Activated CD8-positive, alpha-beta memory T cell treated with anti-CD3 and anti-CD28 coated beads for 4 hours (primary cell): ENCODE data around the gene RNF151.
A peak's percentile ranks its signal among the peaks of the same experiment; 100 is the strongest.
"Not testable (repeated sequence)": the region's sequence is repeated elsewhere in the genome, so short reads cannot be mapped to it uniquely, and the experiment has no call there.

Experiments used
- DNase-seq, 2 donors: peaks; one replicate each; pipeline ENCODE4 v3.0.0-alpha.2; 2020; ENCODE audit warnings: low read depth in 2 of 2

The RNF151 gene, protein sequence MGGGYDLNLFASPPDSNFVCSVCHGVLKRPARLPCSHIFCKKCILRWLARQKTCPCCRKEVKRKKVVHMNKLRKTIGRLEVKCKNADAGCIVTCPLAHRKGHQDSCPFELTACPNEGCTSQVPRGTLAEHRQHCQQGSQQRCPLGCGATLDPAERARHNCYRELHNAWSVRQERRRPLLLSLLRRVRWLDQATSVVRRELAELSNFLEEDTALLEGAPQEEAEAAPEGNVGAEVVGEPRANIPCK

DNA sequence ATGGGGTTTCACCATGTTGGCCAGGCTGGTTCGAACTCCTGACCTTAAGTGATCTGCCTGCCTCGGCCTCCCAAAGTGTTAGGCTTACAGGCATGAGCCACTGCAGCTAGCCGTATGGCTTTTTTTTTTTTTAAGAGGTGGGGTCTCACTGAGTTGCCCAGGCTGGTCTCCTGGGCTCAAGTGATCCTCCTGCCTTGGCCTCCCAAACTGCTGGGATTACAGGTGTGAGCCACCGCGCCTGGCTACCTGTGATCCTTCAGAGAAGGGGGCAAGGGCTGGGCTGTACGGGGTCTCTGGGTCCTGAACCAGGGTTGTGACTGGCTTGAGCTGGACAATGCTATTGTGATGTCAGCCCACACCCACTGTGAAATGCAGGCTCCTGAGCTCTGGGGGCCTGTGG lies at the start of gene RNF151:
Gene RNF151 (plus strand): TSS at position 397 of the 400 bp plus-strand sequence. CDS start 26 bp downstream, outside the sequence.
- DNase-seq: no peak

DNA sequence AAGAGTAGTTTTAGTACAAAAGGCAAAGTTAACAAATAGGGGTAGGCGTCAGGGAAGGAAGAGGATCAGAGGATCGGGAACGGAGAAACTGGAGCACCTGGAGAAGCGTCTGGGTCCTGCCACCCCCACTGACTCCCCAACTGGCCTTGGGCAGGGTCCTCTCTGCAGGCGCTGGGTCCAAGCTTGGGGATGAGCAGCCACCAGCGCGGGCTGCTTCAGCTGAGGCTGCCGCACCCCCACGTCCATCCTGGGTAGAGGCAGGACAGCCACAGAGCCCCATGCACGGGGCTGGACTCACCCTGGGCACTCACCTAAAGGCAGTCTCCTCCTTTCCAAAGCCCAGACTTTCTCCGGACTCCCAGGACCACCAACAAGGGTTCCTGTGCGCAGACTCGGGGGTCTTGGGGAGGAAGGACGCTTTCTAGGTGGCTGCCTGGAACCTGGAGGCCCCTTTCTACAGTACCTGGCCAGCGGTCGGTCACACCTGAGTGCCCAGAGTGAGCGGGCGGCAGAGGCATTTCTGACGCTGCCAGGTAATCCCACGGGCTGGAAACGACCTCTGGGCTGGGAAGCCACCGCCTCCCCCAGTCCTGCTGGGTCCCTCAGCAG lies 49.5 kb upstream of the RNF151 start:
- no peak for DNase-seq

DNA sequence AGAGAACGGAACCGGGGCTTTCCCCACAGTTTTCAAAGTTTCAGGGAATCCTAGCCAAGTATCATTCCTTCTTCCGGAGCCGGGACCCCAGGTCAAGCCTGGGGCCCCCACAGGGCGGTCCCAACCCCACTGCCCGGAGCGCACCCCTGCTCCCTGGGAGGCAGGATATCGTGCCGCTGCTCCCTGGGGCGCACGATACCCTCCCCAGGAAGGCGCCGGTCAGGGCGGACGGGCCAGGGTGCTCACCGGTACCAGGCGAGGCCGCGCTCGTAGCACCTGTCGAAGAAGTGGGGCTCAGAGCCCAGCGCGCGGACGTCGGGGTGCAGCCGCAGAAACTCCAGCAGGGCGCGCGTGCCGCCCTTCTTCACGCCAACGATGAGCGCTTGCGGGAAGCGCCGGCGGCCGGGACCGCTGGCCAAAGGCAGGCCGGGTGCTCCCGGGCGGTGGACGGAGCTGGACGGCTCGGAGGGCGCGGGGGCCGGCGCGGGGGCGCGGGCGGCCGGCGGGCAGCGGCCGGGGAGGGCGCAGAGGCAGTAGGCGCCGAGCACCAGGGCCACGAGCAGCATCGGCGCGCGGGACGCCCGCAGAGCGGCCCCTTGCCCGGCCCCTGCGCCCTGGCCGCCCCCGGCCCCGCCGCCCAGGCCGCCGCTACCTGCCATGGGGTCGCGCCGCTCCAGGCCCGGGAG lies 48.8 kb upstream of the RNF151 start:
- no peak for DNase-seq

DNA sequence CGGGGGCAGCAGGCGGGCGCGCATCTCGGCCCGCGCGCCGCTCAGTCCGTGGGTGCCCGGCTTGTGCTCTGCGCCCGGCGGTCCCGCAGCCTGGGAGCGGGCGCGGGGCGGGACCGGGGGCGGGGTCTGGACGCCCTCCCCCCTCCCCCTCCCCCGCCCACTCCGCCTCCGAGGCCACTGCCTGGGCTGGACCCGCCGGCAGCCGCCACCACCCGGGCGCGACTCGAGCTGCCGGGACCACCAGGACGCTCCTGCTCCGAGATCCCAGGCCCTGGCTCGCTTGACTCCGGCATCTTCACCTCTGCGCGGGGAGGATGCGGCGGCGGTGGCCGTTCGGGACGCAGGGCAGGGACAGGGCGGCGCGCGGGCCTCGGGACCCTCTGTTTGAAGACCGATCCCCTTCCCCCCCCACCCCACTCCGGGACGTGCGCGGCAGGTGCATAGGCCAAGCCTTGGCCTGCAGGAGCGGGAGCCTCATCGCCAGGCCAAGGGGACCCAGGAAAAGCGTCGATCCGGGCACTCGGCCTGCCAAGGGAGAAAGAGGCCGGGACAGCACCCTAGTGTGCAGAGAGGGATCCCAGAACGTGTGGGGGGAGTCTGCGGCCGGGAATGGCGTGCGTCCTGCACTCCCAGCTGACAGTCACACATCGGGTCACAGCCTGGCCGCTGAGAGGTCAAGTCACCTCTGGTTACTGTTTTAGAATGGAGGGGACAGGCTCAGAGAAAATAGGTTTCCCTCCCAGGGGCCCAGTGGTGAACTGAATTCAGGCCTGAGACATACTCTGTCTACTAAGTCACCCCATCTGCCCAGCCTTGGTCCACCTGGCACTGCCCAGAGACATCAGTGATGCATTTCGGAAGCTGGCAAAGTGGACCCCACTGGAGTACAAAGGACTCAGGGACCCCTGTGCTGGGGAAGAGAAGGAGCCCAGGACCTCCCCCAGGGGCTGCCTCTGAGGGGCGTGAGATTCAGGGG lies 48.0 kb upstream of the RNF151 start, which contains the start of gene HS3ST6:
Gene HS3ST6 (minus strand): TSS at position 65 of the 976 bp plus-strand sequence. CDS start 92 bp downstream, outside the sequence.
- DNase-seq: no peak

DNA sequence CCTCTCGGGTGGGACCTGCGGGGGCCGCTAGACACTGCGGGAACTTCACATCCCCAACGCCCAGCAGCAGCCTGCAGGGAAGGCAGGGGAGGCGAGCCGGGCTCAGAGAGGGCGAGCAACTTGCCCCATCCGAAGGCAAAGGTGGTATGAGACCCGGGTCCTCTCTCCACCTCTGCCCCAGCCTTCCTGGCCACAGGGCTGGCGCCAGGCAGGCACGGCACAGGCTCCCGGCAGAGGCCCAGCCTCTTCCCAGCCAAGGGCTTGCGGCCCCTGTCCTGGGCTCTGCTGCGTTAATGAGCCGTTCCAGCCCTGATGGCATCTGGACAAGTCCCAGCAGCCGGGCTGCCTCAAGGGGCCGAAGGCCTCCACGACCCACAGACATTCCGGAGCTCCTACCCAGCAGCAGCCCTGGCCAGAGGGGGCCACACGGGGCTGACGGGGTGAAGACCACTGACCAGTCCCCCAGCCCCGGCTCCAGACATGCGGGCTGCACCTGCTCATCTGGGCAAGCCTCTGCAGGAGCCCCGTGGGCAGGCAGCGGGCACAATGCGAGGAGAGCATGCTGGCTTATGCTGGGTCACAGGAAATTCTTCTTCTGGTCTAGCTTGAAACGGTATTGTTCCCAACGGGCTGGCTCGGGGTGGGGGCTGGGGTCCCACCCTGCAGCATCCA lies 47.2 kb upstream of the RNF151 start:
- no peak for DNase-seq

DNA sequence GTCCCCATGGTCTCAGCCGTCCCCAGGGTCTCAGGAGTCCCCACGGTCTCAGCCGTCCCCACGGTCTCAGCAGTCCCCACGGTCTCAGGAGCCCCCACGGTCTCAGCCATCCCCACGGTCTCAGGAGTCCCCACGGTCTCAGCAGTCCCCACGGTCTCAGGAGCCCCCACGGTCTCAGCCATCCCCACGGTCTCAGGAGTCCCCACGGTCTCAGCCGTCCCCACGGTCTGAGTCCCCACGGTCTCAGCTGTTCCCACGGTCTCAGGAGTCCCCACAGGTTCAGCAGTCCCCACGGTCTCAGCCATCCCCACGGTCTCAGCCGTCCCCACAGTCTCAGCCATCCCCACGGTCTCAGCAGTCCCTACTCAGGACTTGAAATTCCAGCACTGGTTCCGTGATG lies 46.5 kb upstream of the RNF151 start:
- not testable (repeated sequence) for DNase-seq

DNA sequence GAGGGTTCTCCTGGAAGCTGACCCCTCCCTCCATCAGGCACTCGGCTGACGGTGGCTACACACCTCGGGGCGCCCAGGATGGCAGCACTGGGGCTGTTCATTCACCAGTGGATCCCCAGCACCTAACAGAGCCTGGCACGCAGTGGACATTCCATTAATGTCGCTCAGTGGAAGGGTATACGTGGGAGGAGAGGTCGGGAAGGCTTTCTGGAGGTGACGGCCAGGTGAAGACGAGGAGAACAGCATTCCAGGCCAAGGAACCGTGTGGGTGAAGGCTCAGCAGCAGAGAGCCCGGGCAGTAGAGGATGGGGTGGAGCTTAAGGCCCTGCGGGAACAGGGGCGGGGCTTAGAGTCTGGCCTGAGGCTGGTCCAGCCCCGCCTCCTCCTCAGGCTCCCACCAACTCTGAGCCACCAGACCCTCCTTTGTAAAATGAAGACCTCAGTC lies 45.9 kb upstream of the RNF151 start:
- DNase-seq: no peak

DNA sequence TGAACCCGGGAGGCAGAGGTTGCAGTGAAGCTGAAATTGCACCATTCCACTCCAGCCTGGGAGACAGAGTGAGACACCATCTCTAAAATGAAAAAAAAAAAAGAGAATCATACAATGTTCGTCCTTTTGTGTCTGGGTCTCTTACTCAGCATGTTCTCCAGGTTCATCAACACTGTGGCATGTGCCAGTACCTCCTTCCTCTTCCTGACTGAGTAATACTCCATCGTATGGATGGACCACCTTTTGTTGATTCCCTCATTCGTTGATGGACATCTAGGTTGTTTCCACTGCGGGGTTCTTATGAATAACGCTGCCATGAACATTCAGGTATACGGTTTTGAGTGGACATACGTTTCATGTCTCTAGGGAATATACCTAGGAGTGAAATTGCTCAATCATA lies 44.3 kb upstream of the RNF151 start:
- DNase-seq: no peak

DNA sequence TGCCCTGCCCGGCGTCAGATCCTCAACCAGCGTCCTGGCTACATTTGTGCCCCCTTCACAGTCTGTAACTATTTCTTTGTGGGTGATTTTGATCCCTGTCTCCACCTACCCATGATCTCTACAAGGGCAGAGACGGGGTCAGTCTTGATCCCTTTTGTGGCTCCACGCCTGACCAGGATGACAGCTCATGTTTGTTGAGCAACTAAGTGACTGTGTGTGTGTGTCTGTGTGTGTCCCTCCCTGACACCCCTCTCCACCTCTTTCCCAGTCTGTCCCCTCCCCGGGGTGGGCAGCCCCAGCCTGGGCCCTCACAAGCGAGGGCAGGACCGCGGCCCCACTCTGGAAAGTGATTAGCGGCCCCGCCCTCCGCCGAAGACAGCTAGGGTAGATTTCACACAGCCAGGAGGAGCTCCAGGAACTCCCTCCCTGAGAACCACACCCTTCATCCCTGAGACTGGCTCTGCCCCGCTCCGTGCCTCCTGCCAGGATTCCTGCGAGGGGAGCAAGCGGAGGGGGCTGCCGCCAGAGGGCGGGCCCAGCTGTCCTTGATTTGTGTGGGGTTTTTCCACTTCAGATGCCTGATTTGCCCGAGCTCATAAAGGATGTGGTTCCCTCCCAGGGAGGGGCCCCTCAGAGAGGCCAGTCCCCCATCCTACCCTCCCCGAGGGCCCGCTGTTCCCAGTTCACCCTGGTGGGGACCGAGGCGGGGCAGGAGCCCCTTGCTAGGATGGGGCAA lies 43.2 kb upstream of the RNF151 start:
- no peak for DNase-seq

DNA sequence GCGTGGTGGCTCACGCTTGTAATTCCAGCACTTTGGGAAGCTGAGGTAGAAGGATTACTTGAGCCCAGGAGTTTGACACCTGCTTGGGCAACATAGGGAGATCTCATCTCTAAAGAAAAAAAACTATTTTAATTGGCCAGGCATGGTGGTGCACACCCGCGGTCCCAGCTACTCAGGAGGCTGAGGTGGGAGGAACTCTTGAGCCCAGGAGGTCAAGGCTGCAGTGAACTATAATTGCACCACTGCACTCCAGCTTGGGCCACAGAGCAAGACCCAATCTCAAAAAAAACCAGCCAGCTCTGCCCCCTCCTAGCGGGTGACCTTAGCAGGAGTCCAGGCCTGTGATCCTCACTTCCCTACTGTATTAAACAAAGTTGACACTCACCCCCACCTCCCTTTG lies 42.6 kb upstream of the RNF151 start:
- no peak for DNase-seq

DNA sequence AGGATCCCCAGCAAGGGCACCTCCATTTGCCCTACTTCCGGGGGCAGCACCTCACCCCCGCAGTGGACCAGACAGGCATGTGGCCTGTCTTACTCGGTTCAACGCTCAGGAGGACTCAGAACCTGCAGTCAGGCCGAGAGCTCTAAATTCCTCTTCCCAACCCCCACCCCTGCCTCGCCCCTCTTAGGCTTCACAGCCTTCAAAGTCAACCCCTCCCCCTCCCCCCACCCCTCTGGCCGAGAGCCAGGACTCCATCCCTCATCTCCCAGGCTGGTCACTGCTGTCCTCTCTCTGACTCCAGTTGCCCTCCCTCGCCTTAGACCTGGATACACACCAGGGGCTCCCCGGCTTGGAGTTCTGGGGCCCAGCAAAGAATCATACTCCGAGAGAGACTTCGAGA lies 40.4 kb upstream of the RNF151 start:
- no peak for DNase-seq

DNA sequence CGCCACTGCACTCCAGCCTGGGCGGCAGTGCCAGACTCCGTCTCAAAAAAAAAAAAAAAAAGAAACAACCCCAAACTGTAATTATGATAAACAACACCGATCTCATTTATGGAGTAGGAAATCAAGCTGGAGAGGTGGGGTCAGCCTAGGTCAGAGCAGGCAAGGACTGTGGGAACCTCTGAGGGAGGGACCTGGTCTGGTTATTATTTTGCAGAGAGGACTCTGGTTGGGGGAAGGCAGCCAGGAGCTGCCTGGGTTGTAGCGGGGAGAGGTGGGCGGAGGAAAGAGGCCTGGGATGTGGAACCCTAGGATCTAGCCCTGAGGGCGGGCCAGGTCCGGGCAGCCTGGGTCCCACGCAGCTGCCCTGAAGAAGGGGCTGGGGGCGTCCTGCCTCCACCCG lies 37.6 kb upstream of the RNF151 start:
- no peak for DNase-seq

DNA sequence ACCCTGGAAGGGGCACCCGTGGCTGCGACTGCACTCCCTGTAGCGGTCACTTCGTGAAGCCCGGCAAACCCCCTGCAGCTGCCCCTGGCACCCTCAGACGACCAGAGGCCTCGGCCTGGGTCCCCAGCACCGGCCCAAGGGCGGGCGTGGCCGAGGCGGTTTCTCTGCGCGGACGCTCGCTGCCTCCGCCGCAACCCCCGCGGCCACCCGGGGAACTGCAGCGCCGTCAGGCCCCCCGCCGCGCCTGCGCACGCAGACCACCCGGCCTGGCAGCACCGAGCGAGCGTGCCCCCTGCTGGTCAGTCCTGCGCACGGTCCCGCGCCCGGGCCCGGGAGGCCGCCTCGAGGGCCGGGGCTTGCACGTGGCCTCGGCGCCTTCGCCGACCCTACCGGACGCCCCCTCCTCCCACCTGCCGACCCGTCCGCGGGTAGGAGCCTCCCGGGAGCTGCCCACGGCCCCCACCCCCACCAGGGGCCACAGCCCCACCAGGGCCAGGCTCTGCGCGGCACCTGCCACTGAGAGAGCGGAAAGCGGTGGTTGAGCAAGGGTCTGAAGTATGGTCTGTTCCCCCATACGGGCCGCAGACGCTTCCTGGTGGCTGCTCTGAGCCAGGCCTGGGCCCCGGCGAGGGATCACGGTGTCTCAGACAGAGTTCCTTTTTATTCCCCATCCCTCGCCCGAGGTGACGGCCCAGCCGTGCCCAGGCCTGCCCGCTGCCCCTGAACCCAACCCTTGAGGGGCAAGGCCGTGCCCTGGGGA lies 36.9 kb upstream of the RNF151 start:
- peak; percentile 79 to 84 for DNase-seq

DNA sequence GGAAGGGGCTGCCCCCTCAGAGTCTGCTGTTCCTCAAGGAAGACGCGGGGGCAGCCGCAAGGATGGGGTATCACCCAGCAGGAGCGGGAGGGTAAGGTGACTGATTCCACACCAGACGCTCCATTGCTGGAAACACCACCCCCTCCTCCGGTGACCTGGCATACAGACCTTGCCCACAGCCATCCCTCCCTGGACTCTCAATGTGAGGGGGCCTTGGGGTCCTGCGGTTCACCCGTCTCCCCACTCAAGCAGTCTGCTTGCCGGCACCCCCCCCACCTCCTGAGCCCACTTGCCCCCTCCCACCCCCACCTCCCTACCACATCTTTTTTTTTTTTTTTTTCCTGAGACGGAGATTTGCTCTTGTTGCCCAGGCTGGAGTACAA lies 36.3 kb upstream of the RNF151 start:
- DNase-seq: no peak

DNA sequence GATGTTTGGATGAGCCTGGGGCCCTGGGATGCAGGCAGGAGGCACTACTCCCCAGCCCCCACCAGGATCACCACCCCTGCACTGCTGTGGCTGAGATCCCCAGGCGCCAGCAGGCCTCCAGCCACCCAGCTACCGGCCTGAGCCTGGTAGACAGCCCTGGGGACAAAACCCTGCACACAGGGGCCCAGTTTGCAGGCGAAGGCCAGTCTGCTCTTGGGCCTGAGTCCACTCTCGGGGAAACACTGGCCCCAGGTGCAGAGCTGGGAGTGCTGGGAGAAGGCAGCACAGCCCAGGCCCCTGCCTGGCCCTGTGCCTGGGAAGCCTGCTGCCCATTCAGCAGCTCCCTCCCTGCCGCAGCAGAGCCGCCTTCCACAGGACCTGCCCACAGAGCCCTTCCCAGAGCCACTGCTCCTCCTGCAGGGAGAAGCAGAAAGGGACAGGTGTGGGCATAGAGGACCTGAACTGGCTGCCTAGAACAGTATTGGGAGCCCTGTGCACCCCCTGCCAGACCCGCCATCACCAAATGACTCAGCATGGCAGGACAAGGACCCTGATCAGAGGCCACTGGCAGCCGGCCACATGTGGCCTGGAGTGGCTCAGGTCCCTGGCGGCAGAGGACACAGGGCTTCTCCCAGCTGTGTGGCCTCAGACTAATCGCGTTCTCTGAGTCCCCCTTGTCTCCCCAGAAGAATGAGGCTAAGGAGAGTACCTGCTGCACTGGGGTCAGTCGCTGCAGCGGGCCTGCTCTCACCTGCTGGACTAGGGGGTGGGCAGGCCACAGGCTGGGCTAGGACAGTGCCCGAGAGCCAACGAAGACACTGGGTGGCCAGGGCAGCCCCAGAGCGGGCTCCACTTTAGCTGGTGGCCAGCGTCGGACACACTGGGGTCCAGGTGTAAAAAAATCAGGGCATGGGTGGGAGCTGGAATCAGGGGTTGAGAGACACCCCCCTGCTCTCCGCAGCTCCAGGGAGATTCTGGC lies 34.3 kb upstream of the RNF151 start:
- DNase-seq: no peak

DNA sequence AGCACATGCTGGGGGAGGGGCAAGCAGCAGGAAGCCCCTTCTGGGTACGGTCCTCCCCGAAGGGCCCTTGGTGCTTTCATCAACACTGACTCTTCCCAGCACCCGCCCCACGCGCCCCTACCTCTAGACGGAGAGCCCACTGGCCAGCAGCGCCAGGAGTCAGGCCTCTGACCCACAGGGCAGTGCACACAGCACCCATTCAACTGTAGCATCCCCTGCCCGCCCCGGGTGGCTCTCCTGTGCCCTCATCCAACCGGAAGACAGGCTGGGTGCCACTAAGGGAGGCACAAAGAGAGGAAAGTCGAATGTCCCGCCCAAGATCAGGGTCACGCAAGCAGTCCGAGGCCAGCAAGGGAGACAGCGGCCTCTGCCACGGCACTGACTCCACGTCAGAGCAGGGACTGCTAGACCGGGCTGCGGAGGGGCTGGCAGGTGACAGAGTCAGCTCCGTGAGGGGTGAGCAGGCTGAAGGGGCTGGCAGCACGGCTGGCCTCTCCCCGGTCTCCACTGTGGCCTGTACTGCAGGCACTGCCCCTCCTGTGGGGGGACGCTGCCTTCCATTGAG lies 33.5 kb upstream of the RNF151 start:
- DNase-seq: no peak

DNA sequence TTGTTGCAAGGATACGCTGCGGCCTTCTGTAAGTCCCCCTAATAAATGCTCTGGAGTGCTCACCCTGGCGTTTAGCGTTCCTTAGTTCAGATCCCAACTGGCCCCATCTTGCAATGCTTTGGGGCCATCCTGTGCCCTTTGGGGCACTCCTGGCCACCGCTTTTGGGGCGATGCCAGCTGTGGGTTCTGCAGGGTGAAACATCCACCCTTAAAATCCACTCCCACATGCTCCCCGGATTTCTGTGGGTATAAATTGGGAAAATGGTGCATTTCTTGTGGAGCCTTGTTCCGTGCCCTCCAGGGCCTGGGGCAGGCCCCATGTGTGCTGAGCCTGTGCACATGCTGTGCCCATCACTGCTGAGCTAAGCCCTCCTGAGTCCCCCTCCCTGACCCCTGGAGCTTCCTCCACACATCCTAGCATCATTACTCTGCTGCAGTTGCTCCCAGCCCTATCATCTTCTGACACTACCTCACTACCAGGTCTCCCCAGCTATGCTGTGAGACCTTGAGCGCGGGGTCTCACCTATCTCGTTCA lies 29.6 kb upstream of the RNF151 start:
- DNase-seq: no peak

DNA sequence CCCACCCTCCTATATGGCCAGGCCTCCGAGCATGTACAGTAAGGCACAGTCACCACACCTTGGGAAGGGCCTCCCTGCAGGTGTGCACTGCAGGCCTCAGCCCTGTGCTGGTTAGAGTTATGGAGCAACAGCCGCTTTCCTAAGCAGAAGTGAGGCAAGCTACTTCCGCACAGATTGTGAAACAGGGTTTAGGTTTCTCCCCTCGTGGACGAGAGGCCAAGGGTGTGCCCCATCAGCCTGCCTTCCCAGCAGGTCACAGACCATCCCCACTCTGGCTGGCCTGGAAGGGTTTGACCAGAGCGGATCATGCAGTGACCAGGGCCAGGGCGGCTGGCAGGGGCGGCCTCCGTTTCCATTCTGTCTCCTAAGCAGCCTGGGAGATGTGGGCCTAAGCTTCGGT lies 28.3 kb upstream of the RNF151 start:
- DNase-seq: no peak
